Midbrain (tissue), 1 donor: ENCODE data around the gene PALMD.

Source experiments
- DNase-seq: peaks from one replicate; lab custom pipeline; 2025; lab: John Stamatoyannopoulos, UW

The PALMD gene

GRCh38 chr1:99634971-99635624 is 10.8 kb upstream of the PALMD start:
- no peak for DNase-seq

GRCh38 chr1:99635664-99636063 is 10.2 kb upstream of the PALMD start:
- DNase-seq = no peak

- no peak for DNase-seq
Observed at GRCh38 chr1:99636647-99637175, 9.2 kb upstream of the PALMD start.

GRCh38 chr1:99638853-99639252 is 7.1 kb upstream of the PALMD start:
- DNase-seq = no peak

GRCh38 chr1:99639408-99639807 is 6.5 kb upstream of the PALMD start:
- DNase-seq = no peak

GRCh38 chr1:99639945-99640344 is 6.0 kb upstream of the PALMD start:
- no peak for DNase-seq

GRCh38 chr1:99640672-99641071 is 5.2 kb upstream of the PALMD start:
- DNase-seq = no peak

GRCh38 chr1:99641558-99641957 is 4.4 kb upstream of the PALMD start:
- no peak for DNase-seq

- no peak for DNase-seq
Observed at GRCh38 chr1:99642053-99642452, 3.9 kb upstream of the PALMD start.

GRCh38 chr1:99643021-99643779 is 2.7 kb upstream of the PALMD start:
- no peak for DNase-seq

GRCh38 chr1:99644279-99645004 is 1.5 kb upstream of the PALMD start:
- DNase-seq = no peak

- no peak for DNase-seq
Observed at GRCh38 chr1:99645203-99645602, 710 bp upstream of the PALMD start.

- no peak for DNase-seq
Observed at GRCh38 chr1:99646868-99647267, 955 bp downstream of the PALMD start.

- no peak for DNase-seq
Observed at GRCh38 chr1:99647490-99647889, 1.6 kb downstream of the PALMD start.

GRCh38 chr1:99648107-99648506 is 2.2 kb downstream of the PALMD start:
- DNase-seq = no peak

GRCh38 chr1:99650030-99650429 is 4.1 kb downstream of the PALMD start:
- DNase-seq = no peak

- no peak for DNase-seq
Observed at GRCh38 chr1:99650773-99651437, 5.0 kb downstream of the PALMD start.

GRCh38 chr1:99652881-99653281 is 7.0 kb downstream of the PALMD start:
- no peak for DNase-seq

- DNase-seq = no peak
Observed at GRCh38 chr1:99655376-99655775, 9.5 kb downstream of the PALMD start.

GRCh38 chr1:99656701-99657100 is 10.8 kb downstream of the PALMD start:
- DNase-seq = no peak

- no peak for DNase-seq
Observed at GRCh38 chr1:99657213-99658030, 11.5 kb downstream of the PALMD start.

- DNase-seq = no peak
Observed at GRCh38 chr1:99658031-99658290, 12.0 kb downstream of the PALMD start.
